ENCODE results near the gene GRSF1. TPM values are rescaled to one million over a fixed set of nuclear protein-coding genes. Genes with fewer than 3 reads are reported as not detected.

GRSF1 gene
- total RNA-seq, 2 experiments from 2014 or later: 32.8 to 67.0 TPM

- POLR2A ChIA-PET: interaction anchor here (1.0 kb wide), 1 partner anchor 11 kb away, joined by 3 read pairs; no protein-coding TSS in a partner anchor
- no TSS peak for BruUV-seq (replicated peaks)
- CTCF ChIA-PET (ENCODE audit: unreplicated experiment): no interaction called here
- Histone ChIP-seq H2AFZ (ENCODE audit: low read length) (no peak overlapping the region), H3K36me3 (ENCODE audit: insufficient read depth, low read length) (peaks cover 32% of the 10 kb centered on the region), H3K4me1 (ENCODE audit: insufficient read depth, low read length, poor library complexity, severe bottlenecking) (peaks cover 4% of the 10 kb centered on the region), H3K9me3 (ENCODE audit: low read length) (no peaks in the 10 kb centered on the region), H4K20me1 (ENCODE audit: insufficient read depth, low read length) (no peaks in the 10 kb centered on the region), H3K4me3 (ENCODE audit: low read depth, low read length, poor library complexity, severe bottlenecking) (no peak overlapping the region), H3K4me2 (ENCODE audit: low read length) (no peak overlapping the region), H3K9me2 (ENCODE audit: insufficient read depth, low read length) (no peaks in the 10 kb centered on the region), H3K79me2 (ENCODE audit: insufficient read depth, low read depth, low read length) (no peaks in the 10 kb centered on the region), H3K27ac (ENCODE audit: low read depth, low read length, poor library complexity, severe bottlenecking) (no peak overlapping the region)
- TF ChIP-seq EZH2phosphoT487 (IDR thresholded peaks at IDR 0.05; ENCODE audit: borderline replicate concordance, low read depth, low read length) (no peak), CTCF (conservative IDR thresholded peaks at IDR 0.05; ENCODE audit: low read length) (no peak)
- intact Hi-C loops (cut with micrococcal nuclease; ENCODE audit: unreplicated experiment): loop anchor here (5.0 kb wide), 1 partner anchor 213 kb away; no protein-coding TSS in a partner anchor
- DNase-seq (ENCODE audit: low spot score): no peak
Observed at GRCh38 chr4:70815370-70815769, 24.3 kb downstream of the GRSF1 start.

DNA sequence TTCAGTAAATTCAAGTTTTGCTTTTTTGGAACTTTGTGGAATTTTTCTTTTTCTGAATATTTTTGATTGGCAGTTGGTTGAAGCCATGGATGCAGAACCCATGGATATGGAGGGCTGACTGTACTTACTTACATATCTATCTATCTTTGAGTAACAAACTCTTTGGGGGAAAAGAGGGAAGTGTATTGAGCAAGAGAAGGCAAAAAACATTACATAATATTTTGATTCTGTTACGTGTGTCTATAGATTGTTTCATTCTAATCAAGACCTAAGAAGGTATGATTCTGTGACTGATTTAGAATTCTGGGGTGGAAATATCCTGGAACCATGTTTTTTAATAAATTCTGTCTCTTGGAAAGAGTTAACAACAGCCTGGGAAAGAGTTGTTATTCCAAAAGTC lies 31.5 kb downstream of the GRSF1 start:
- Histone ChIP-seq H2AFZ (ENCODE audit: low read length) (no peak overlapping the region), H3K27ac (ENCODE audit: low read depth, low read length, poor library complexity, severe bottlenecking) (no peak overlapping the region), H3K4me3 (ENCODE audit: low read depth, low read length, poor library complexity, severe bottlenecking) (no peak overlapping the region), H3K9me2 (ENCODE audit: insufficient read depth, low read length) (no peaks in the 10 kb centered on the region), H4K20me1 (ENCODE audit: insufficient read depth, low read length) (no peaks in the 10 kb centered on the region), H3K36me3 (ENCODE audit: insufficient read depth, low read length) (no peaks in the 10 kb centered on the region), H3K9me3 (ENCODE audit: low read length) (no peaks in the 10 kb centered on the region), H3K4me2 (ENCODE audit: low read length) (no peak overlapping the region), H3K79me2 (ENCODE audit: insufficient read depth, low read depth, low read length) (no peaks in the 10 kb centered on the region), H3K4me1 (ENCODE audit: insufficient read depth, low read length, poor library complexity, severe bottlenecking) (no peaks in the 10 kb centered on the region)
- no peak for DNase-seq (ENCODE audit: low spot score)
- TF ChIP-seq CTCF (conservative IDR thresholded peaks at IDR 0.05; ENCODE audit: low read length): no peak
- no peak for TF ChIP-seq EZH2phosphoT487 (IDR thresholded peaks at IDR 0.05; ENCODE audit: borderline replicate concordance, low read depth, low read length)
- intact Hi-C loops (cut with micrococcal nuclease; ENCODE audit: unreplicated experiment): no loop called here
- POLR2A ChIA-PET: no interaction called here
- CTCF ChIA-PET (ENCODE audit: unreplicated experiment): no interaction called here
- BruUV-seq (replicated peaks): no TSS peak

DNA sequence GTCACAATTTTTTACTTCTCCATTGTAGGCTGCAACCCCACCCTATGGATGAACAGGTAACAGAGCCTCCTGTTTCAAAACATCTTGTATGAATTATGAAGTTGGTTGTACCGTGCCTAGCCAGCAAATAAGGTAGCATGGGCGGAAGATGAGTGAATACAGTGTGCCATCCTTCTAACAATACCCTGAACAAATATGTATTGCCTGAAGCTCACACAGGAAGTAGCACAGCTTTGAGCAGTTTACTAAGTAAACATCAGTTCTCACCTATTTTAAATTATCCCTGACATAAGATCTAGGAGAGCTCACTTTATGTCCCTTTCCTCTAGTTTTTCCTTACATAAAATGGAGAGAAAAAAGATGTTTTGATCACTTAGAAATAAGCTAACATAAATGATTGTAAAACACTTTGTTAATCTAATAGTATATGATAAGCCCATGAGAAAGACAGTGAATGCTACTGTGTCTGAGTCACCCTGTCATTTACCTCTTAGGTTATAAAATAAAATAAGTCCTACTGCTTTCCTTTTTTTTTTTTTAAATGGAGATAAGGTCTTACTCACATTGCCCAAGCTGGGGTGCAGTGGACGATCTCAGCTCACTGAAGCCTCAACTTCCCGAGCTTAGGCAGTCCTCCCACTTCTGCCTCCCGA lies 36.6 kb downstream of the GRSF1 start:
- no TSS peak for BruUV-seq (replicated peaks)
- Histone ChIP-seq H2AFZ (ENCODE audit: low read length) (no peak overlapping the region), H3K36me3 (ENCODE audit: insufficient read depth, low read length) (no peaks in the 10 kb centered on the region), H3K4me3 (ENCODE audit: low read depth, low read length, poor library complexity, severe bottlenecking) (no peak overlapping the region), H3K4me2 (ENCODE audit: low read length) (no peak overlapping the region), H3K9me3 (ENCODE audit: low read length) (no peaks in the 10 kb centered on the region), H3K4me1 (ENCODE audit: insufficient read depth, low read length, poor library complexity, severe bottlenecking) (no peaks in the 10 kb centered on the region), H3K79me2 (ENCODE audit: insufficient read depth, low read depth, low read length) (no peaks in the 10 kb centered on the region), H3K9me2 (ENCODE audit: insufficient read depth, low read length) (no peaks in the 10 kb centered on the region), H4K20me1 (ENCODE audit: insufficient read depth, low read length) (no peaks in the 10 kb centered on the region), H3K27ac (ENCODE audit: low read depth, low read length, poor library complexity, severe bottlenecking) (no peak overlapping the region)
- TF ChIP-seq CTCF (conservative IDR thresholded peaks at IDR 0.05; ENCODE audit: low read length) (no peak), EZH2phosphoT487 (IDR thresholded peaks at IDR 0.05; ENCODE audit: borderline replicate concordance, low read depth, low read length) (no peak)
- ChIA-PET CTCF (ENCODE audit: unreplicated experiment) (interaction anchor here (0.5 kb wide), 1 partner anchor 38 kb away, joined by 5 read pairs; no protein-coding TSS in a partner anchor), POLR2A (interaction anchor here (0.6 to 1.5 kb wide), 12 partner anchors 13 to 890 kb away, joined by 3 to 6 read pairs (median 4); no protein-coding TSS in a partner anchor)
- intact Hi-C loops (cut with micrococcal nuclease; ENCODE audit: unreplicated experiment): no loop called here
- DNase-seq (ENCODE audit: low spot score): no peak
